Measurements from ENCODE around the gene VAPA. TPM values are rescaled to one million over a fixed set of nuclear protein-coding genes. Genes with fewer than 3 reads are reported as not detected.

The VAPA gene
- total and polyA plus RNA-seq, 2 donors (not counting 1 experiment from before 2014, with no cell fraction given), result 235 to 420 TPM

DNA sequence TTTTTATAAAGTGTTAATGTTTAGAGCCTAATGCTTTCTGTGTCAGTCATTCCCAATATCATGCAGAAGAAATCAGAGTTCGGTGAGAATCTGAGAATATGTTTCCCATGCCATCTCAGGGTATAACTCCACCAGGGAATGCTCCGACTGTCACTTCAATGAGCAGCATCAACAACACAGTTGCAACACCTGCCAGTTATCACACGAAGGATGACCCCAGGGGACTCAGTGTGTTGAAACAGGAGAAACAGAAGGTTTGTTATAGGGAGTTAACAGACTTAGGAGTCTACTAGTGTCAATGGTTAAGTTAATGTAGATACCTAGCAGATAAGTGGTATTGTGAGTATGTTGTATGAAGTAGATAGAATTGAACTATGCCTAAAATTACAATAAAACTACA, 31.0 kb downstream of the VAPA start:
- TF ChIP-seq EZH2 (IDR thresholded peaks at IDR 0.05; ENCODE audit: low read length, missing control alignments), result no peak
- TF ChIP-seq, protein P1, sequence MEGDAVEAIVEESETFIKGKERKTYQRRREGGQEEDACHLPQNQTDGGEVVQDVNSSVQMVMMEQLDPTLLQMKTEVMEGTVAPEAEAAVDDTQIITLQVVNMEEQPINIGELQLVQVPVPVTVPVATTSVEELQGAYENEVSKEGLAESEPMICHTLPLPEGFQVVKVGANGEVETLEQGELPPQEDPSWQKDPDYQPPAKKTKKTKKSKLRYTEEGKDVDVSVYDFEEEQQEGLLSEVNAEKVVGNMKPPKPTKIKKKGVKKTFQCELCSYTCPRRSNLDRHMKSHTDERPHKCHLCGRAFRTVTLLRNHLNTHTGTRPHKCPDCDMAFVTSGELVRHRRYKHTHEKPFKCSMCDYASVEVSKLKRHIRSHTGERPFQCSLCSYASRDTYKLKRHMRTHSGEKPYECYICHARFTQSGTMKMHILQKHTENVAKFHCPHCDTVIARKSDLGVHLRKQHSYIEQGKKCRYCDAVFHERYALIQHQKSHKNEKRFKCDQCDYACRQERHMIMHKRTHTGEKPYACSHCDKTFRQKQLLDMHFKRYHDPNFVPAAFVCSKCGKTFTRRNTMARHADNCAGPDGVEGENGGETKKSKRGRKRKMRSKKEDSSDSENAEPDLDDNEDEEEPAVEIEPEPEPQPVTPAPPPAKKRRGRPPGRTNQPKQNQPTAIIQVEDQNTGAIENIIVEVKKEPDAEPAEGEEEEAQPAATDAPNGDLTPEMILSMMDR (conservative IDR thresholded peaks at IDR 0.05 in 1 of 2, IDR thresholded peaks at IDR 0.05 in 1 of 2; ENCODE audit: low read depth in 1 of 2, low read length in 2 of 2), result no peak
- no peak for DNase-seq (ENCODE audit: low read depth in 2 of 2)
- Histone ChIP-seq H3K4me1 (ENCODE audit: control insufficient read depth, extremely low read depth, insufficient read depth, low read length) (no peaks in the 10 kb centered on the region), H3K9me3 (ENCODE audit: control insufficient read depth, insufficient read depth, low read depth, low read length) (no peaks in the 10 kb centered on the region), H3K27ac (ENCODE audit: insufficient read depth, low read length) (no peak overlapping the region), H3K4me3 (replicated peaks in 1 of 4; ENCODE audit: control extremely low read depth in 1 of 4, insufficient read depth in 1 of 4, low read depth in 3 of 4, low read length in 4 of 4) (no peak overlapping the region), H3K4me2 (ENCODE audit: extremely low read depth, insufficient read depth, low read length) (no peak overlapping the region), H3K9ac (ENCODE audit: insufficient read depth, low read length) (no peak overlapping the region), H3K79me2 (ENCODE audit: control insufficient read depth, insufficient read depth, low read length) (peaks cover 21% of the 10 kb centered on the region), H2AFZ (ENCODE audit: low read length) (no peak overlapping the region), H3K27me3 (ENCODE audit: control insufficient read depth, insufficient read depth, low read length) (no peaks in the 10 kb centered on the region), H3K36me3 (ENCODE audit: control insufficient read depth, insufficient read depth, low read length) (peaks cover 5% of the 10 kb centered on the region), H4K20me1 (ENCODE audit: control insufficient read depth, extremely low read depth, insufficient read depth, low read length) (no peaks in the 10 kb centered on the region)

DNA sequence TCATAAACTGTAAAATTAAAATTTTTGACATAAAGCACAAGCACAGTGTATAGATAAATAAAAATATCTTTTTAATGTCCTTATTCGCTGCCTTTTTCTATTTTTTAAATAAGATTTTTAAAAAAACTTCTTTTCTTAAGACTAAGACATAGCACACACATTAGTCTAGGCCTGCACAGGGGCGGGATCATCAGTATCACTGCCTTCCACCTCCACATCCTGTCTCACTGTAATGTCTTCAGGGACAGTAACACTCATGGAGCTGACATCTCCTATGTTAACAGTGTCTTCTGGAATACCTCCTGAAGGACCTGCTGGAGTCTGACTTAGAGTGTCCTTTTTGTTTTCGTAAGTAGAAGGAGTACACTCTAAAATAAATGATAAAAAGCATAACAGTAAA, 33.0 kb downstream of the VAPA start:
- Histone ChIP-seq H3K27ac (ENCODE audit: insufficient read depth, low read length) (no peak overlapping the region), H4K20me1 (ENCODE audit: control insufficient read depth, extremely low read depth, insufficient read depth, low read length) (no peaks in the 10 kb centered on the region), H3K79me2 (ENCODE audit: control insufficient read depth, insufficient read depth, low read length) (peaks cover 11% of the 10 kb centered on the region)

DNA sequence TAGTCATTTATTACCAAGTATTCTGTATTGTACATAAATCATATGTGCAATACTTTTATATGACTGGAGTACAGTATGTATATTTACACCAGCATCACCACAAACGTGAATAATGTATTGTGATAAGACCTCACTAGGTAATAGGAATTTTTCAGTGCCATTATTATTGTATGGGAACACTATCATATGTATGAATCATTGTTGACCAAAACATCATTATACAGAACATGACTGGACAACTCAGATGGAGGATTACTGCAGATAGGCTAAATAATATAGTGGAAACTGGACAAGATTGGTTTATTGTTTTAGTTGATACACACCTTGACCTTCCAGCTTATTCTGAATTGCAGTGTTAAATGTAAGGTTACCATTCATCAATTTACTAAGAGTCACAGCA, 33.4 kb downstream of the VAPA start:
- Histone ChIP-seq H3K4me1 (ENCODE audit: control insufficient read depth, extremely low read depth, insufficient read depth, low read length) (no peaks in the 10 kb centered on the region), H3K36me3 (ENCODE audit: control insufficient read depth, insufficient read depth, low read length) (peaks cover 5% of the 10 kb centered on the region)
- DNase-seq (ENCODE audit: low read depth in 2 of 2), result no peak

More for the DNA sequence above, 33.0 kb downstream of the VAPA start:
- Histone ChIP-seq H3K4me3 (replicated peaks in 1 of 4; ENCODE audit: control extremely low read depth in 1 of 4, insufficient read depth in 1 of 4, low read depth in 3 of 4, low read length in 4 of 4) (no peak overlapping the region), H3K4me2 (ENCODE audit: extremely low read depth, insufficient read depth, low read length) (no peak overlapping the region), H3K9ac (ENCODE audit: insufficient read depth, low read length) (no peak overlapping the region), H3K27me3 (ENCODE audit: control insufficient read depth, insufficient read depth, low read length) (no peaks in the 10 kb centered on the region), H2AFZ (ENCODE audit: low read length) (no peak overlapping the region), H3K36me3 (ENCODE audit: control insufficient read depth, insufficient read depth, low read length) (peaks cover 5% of the 10 kb centered on the region), H3K9me3 (ENCODE audit: control insufficient read depth, insufficient read depth, low read depth, low read length) (no peaks in the 10 kb centered on the region), H3K4me1 (ENCODE audit: control insufficient read depth, extremely low read depth, insufficient read depth, low read length) (no peaks in the 10 kb centered on the region)
- no peak for TF ChIP-seq EZH2 (IDR thresholded peaks at IDR 0.05; ENCODE audit: low read length, missing control alignments)
- TF ChIP-seq, protein P1 (conservative IDR thresholded peaks at IDR 0.05 in 1 of 2, IDR thresholded peaks at IDR 0.05 in 1 of 2; ENCODE audit: low read depth in 1 of 2, low read length in 2 of 2), result no peak
- DNase-seq (ENCODE audit: low read depth in 2 of 2), result no peak

More for the DNA sequence above, 33.4 kb downstream of the VAPA start:
- H2AFZ ChIP-seq (ENCODE audit: low read length), result no peak overlapping the region
- no peak overlapping the region for H3K27ac ChIP-seq (ENCODE audit: insufficient read depth, low read length)
- no peaks in the 10 kb centered on the region for H3K27me3 ChIP-seq (ENCODE audit: control insufficient read depth, insufficient read depth, low read length)
- H3K9ac ChIP-seq (ENCODE audit: insufficient read depth, low read length), result no peak overlapping the region
- H3K4me3 ChIP-seq (replicated peaks in 1 of 4; ENCODE audit: control extremely low read depth in 1 of 4, insufficient read depth in 1 of 4, low read depth in 3 of 4, low read length in 4 of 4), result no peak overlapping the region
- no peaks in the 10 kb centered on the region for H4K20me1 ChIP-seq (ENCODE audit: control insufficient read depth, extremely low read depth, insufficient read depth, low read length)
- H3K79me2 ChIP-seq (ENCODE audit: control insufficient read depth, insufficient read depth, low read length), result peaks cover 11% of the 10 kb centered on the region
- no peak overlapping the region for H3K4me2 ChIP-seq (ENCODE audit: extremely low read depth, insufficient read depth, low read length)
- no peaks in the 10 kb centered on the region for H3K9me3 ChIP-seq (ENCODE audit: control insufficient read depth, insufficient read depth, low read depth, low read length)
- no peak for TF ChIP-seq EZH2 (IDR thresholded peaks at IDR 0.05; ENCODE audit: low read length, missing control alignments)
- TF ChIP-seq, protein P1 (conservative IDR thresholded peaks at IDR 0.05 in 1 of 2, IDR thresholded peaks at IDR 0.05 in 1 of 2; ENCODE audit: low read depth in 1 of 2, low read length in 2 of 2), result no peak
